Spleen (tissue), 11 donors: ENCODE data around the gene ATP5PB. TPM values are rescaled to one million over a fixed set of nuclear protein-coding genes. Genes with fewer than 3 reads are reported as not detected.

Experiments
- DNase-seq: peaks from one replicate; pipeline ENCODE4 v3.0.0-alpha.2; 2020
- H3K27ac ChIP-seq, 8 donors: fragments of 200-600 bp; sonication (generic) in 7 of 8; 1 replicate in 4 of 8; 2 replicates in 4 of 8; pipeline versions ENCODE4 v1.5.0 to v1.8.0; 2016 to 2021; ENCODE audit warnings: inconsistent platforms in 4 of 8, mild to moderate bottlenecking in 4 of 8, moderate library complexity in 1 of 8
- H3K27me3 ChIP-seq, 7 donors: fragments of 200-600 bp; sonication (generic) in 6 of 7; replicated peaks in 1 of 7; 1 replicate in 4 of 7; 2 replicates in 3 of 7; pipeline versions ENCODE4 v1.5.0 to v1.8.0; 2016 to 2021; ENCODE audit warnings: inconsistent platforms in 3 of 7, mild to moderate bottlenecking in 1 of 7
- H3K36me3 ChIP-seq, 6 donors: fragments of 200-600 bp; sonication (generic) in 5 of 6; 1 replicate in 4 of 6; 2 replicates in 2 of 6; pipeline versions ENCODE4 v1.5.0 to v1.8.0; 2016 to 2021; ENCODE audit warnings: inconsistent platforms in 2 of 6
- H3K4me1 ChIP-seq, 6 donors: fragments of 200-600 bp; sonication (generic) in 5 of 6; 1 replicate in 3 of 6; 2 replicates in 3 of 6; pipeline versions ENCODE4 v1.5.0 to v1.8.0; 2016 to 2021; ENCODE audit warnings: inconsistent platforms in 3 of 6
- H3K4me3 ChIP-seq, 8 donors: fragments of 200-600 bp; sonication (generic) in 7 of 8; 1 replicate in 4 of 8; 2 replicates in 4 of 8; pipeline versions ENCODE4 v1.5.0 to v1.8.0; 2016 to 2021; ENCODE audit warnings: inconsistent platforms in 4 of 8, mild to moderate bottlenecking in 4 of 8, moderate library complexity in 2 of 8
- H3K9me3 ChIP-seq, 8 donors: fragments of 200-600 bp; sonication (generic) in 7 of 8; 1 replicate in 4 of 8; 2 replicates in 4 of 8; pipeline versions ENCODE4 v1.5.0 to v1.8.0; 2016 to 2021; ENCODE audit warnings: inconsistent platforms in 4 of 8
- POLR2A ChIP-seq, 3 donors: fragments of 450-650 bp; IDR thresholded peaks; one replicate each; pipeline ENCODE4 v1.5.1; 2017; ENCODE audit warnings: antibody characterized with exemption in 3 of 3, mild to moderate bottlenecking in 1 of 3
- POLR2AphosphoS5 ChIP-seq, 3 donors: sonication (generic); formaldehyde crosslinking; IDR thresholded peaks; one replicate each; pipeline ENCODE4 v1.5.1; 2017; ENCODE audit warnings: antibody characterized with exemption in 3 of 3
- WGBS, 5 donors: extraction: QIAGEN DNeasy Blood & Tissue Kit in 3 of 5; methylation state at CpG; one replicate each; pipeline versions ENCODE4 v1.1.5 to v1.1.7; 2013 to 2018; 5-methylcytosine and 5-hydroxymethylcytosine counted together
- intact Hi-C: fragments of 100-400 bp; cut with DNase I; formaldehyde crosslinking; loops from one replicate; pipeline ENCODE4 v1.15.0; 2023; ENCODE audit warnings: low total_unique reads
- polyA plus RNA-seq, 3 donors: library from polyadenylated mRNA; stranded (reverse); fragments of 200-250 nt; gene quantifications; one replicate each; pipeline ENCODE4 v1.2.1, GENCODE V29; 2013
- total RNA-seq, 7 donors: library from RNA; depleted of rRNA in 3 of 7; stranded (reverse); fragments of >200 nt in 3 of 7; fragmentation: NEBNext Ultra II Directional in 4 of 7; extraction: Animal tissue kit (Norgen Biotek cat#: 25700) in 4 of 7; gene quantifications; one replicate each; pipeline versions ENCODE4 v1.1.0 to v1.2.1, GENCODE V29; 2016 to 2021
- TF ChIP-seq, protein P1 (sequence below), 11 experiments: fragments of 200-600 bp in 7 of 11; fragments of 450-650 bp in 4 of 11; sonication (generic) in 4 of 11; IDR thresholded peaks in 8 of 11; conservative IDR thresholded peaks in 3 of 11; 1 replicate in 7 of 11; 2 replicates in 4 of 11; pipeline versions ENCODE4 v1.4.0 to v1.8.0; 2016 to 2021; ENCODE audit warnings: antibody characterized with exemption in 11 of 11, inconsistent platforms in 4 of 11, mild to moderate bottlenecking in 1 of 11
- donor health status: healthy with polysubstance abuse.
- donor health status: DM: no; HTN: no; CAD: no; lungs with moderate emphysema.
- donor health status: DM: no; HTN: no; CAD: no.
- donor health status: Bipolar disorder and iron deficiency.
- donor health status: healthy.
- donor health status: DM: no; HTN: no; CAD: no.
- donor health status: DM: yes; HTN: yes; CAD: no.

ATP5PB gene
- total and polyA plus RNA-seq, 10 donors, result 124 to 277 (median 144) TPM

DNA sequence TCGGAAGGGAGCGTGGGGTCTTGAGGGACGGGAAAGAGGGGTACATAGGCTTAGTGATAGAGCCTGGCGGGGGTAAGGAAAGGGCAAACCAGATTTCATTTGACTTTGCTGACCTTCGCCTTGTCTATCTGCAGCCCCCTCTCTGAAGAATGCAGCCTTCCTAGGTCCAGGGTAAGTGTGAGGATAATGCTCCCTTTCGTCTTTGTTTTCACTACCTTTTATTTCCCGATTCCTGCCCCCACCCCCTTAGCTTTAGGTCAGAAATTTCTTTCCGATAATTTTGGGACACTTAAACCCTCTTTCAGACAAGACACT, 396 bp downstream of the ATP5PB start:
- TF ChIP-seq POLR2A (IDR thresholded peaks at IDR 0.05) (no peak), POLR2AphosphoS5 (IDR thresholded peaks at IDR 0.05) (no peak)
- TF ChIP-seq, protein P1, sequence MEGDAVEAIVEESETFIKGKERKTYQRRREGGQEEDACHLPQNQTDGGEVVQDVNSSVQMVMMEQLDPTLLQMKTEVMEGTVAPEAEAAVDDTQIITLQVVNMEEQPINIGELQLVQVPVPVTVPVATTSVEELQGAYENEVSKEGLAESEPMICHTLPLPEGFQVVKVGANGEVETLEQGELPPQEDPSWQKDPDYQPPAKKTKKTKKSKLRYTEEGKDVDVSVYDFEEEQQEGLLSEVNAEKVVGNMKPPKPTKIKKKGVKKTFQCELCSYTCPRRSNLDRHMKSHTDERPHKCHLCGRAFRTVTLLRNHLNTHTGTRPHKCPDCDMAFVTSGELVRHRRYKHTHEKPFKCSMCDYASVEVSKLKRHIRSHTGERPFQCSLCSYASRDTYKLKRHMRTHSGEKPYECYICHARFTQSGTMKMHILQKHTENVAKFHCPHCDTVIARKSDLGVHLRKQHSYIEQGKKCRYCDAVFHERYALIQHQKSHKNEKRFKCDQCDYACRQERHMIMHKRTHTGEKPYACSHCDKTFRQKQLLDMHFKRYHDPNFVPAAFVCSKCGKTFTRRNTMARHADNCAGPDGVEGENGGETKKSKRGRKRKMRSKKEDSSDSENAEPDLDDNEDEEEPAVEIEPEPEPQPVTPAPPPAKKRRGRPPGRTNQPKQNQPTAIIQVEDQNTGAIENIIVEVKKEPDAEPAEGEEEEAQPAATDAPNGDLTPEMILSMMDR (IDR thresholded peaks at IDR 0.05 in 8 of 11, conservative IDR thresholded peaks at IDR 0.05 in 3 of 11), result no peak
- peak overlapping the region; percentile 79 to 98 (median 92) for H3K4me3 ChIP-seq
- no peaks in the 10 kb centered on the region for H3K27me3 ChIP-seq
- H3K36me3 ChIP-seq, result peaks cover 0 to 63% (median 30%) of the 10 kb centered on the region in 6 donors
- no peaks in the 10 kb centered on the region for H3K9me3 ChIP-seq
- H3K27ac ChIP-seq, result peak overlapping the region; percentile 77 to 91 (median 88)
- no peak for DNase-seq
- intact Hi-C loops, result no loop called here
- 0 to 1% (median 0%) methylated on average over 8 of the region's 8 CpGs for WGBS, 5 donors
- H3K4me1 ChIP-seq, result peaks cover 33 to 90% (median 69%) of the 10 kb centered on the region in 6 donors

DNA sequence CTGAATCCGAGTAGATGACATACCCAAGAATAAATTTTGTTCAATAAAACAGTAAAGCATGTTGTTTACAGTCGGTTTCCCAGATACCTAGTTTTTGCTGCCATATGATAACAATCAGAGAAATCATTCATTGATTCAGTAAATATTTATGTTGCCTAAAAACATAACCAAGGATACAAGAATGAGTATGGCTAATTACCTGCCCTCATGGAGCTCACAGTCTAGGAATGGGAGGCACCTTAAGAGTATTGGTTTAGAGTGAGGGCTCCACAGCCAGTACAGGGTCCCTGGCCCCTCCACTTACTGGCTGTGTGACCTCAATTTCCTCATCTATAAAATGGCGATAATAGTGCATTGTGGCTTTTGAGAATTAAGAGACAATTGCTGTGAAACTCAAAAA, 921 bp downstream of the ATP5PB start:
- intact Hi-C loops, result no loop called here

DNA sequence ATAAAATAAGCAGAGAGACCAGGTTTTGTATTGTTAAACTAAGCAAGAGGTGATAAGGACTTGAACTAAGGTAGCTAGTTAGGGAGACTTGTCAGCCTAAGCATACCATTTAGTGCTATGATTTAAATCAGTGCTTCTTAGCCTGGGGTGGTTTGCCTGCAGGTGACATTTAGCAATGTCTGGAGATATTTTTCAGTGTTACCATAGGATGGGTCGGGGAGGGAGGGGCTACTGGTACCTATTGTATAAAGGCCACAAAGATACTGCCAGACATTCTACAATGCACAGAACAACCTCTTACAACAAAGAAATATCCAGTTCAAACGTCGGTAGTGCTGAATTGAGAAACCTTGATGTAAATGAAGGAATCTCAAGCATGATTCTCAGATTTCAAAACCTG, 3.3 kb downstream of the ATP5PB start:
- WGBS, 5 donors, result 75 to 92% (median 89%) methylated on average over 3 of the region's 3 CpGs
- intact Hi-C loops, result no loop called here
- H3K27ac ChIP-seq, result no peak overlapping the region
- H3K27me3 ChIP-seq, result no peaks in the 10 kb centered on the region
- DNase-seq, result no peak
- H3K4me1 ChIP-seq, result peaks cover 32 to 79% (median 67%) of the 10 kb centered on the region in 6 donors
- TF ChIP-seq POLR2AphosphoS5 (IDR thresholded peaks at IDR 0.05) (no peak), POLR2A (IDR thresholded peaks at IDR 0.05) (no peak)
- H3K36me3 ChIP-seq, result peaks cover 0 to 65% (median 35%) of the 10 kb centered on the region in 6 donors
- no peaks in the 10 kb centered on the region for H3K9me3 ChIP-seq
- H3K4me3 ChIP-seq, result no peak overlapping the region

More for the DNA sequence above, 921 bp downstream of the ATP5PB start:
- Histone ChIP-seq H3K27me3 (no peaks in the 10 kb centered on the region), H3K4me3 (peak overlapping the region; percentile 79 to 98 (median 92)), H3K36me3 (peaks cover 0 to 63% (median 30%) of the 10 kb centered on the region in 6 donors), H3K9me3 (no peaks in the 10 kb centered on the region), H3K27ac (peak overlapping the region in 6 of 8 donors; percentile 85 to 91 (median 88)), H3K4me1 (peaks cover 36 to 91% (median 74%) of the 10 kb centered on the region in 6 donors)
- WGBS, 5 donors, result 45 to 59% (median 56%) methylated on average over 3 of the region's 3 CpGs
- no peak for DNase-seq
- no peak for TF ChIP-seq POLR2AphosphoS5 (IDR thresholded peaks at IDR 0.05)
- TF ChIP-seq, protein P1 (IDR thresholded peaks at IDR 0.05 in 8 of 11, conservative IDR thresholded peaks at IDR 0.05 in 3 of 11), result no peak
- no peak for TF ChIP-seq POLR2A (IDR thresholded peaks at IDR 0.05)

DNA sequence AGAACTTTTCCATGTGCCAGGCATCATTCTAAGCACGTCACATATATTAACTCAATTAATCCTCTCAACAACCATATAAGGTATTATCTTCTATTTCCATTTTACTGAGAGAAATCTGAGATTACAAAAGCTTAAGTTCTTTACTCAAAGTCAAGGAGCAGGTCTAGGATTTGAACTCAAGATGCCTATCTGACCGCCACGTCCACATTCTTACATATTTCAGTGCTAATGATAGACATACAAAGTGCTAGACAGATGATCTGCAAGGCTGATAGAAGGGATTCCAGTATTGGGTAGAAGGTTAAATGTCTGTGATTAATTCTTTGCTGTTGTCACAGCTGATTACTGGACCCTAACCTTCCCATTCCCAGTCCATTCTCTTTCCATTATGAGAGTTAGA, 4.4 kb downstream of the ATP5PB start:
- Histone ChIP-seq H3K4me3 (no peak overlapping the region), H3K4me1 (peaks cover 27 to 68% (median 56%) of the 10 kb centered on the region in 6 donors), H3K36me3 (peaks cover 0 to 76% (median 46%) of the 10 kb centered on the region in 6 donors), H3K9me3 (no peaks in the 10 kb centered on the region), H3K27ac (no peak overlapping the region), H3K27me3 (no peaks in the 10 kb centered on the region)
- TF ChIP-seq POLR2AphosphoS5 (IDR thresholded peaks at IDR 0.05), result no peak
- TF ChIP-seq, protein P1 (IDR thresholded peaks at IDR 0.05 in 8 of 11, conservative IDR thresholded peaks at IDR 0.05 in 3 of 11), result no peak
- TF ChIP-seq POLR2A (IDR thresholded peaks at IDR 0.05), result no peak
- no peak for DNase-seq
- WGBS, 5 donors, result 89 to 94% (median 92%) methylated on average over 3 of the region's 3 CpGs
- intact Hi-C loops, result no loop called here
